ENCODE measurements around the gene TMEM117.
"Not testable (repeated sequence)": the region's sequence is repeated elsewhere in the genome, so short reads cannot be mapped to it uniquely, and the experiment has no call there.

TMEM117 gene

DNA sequence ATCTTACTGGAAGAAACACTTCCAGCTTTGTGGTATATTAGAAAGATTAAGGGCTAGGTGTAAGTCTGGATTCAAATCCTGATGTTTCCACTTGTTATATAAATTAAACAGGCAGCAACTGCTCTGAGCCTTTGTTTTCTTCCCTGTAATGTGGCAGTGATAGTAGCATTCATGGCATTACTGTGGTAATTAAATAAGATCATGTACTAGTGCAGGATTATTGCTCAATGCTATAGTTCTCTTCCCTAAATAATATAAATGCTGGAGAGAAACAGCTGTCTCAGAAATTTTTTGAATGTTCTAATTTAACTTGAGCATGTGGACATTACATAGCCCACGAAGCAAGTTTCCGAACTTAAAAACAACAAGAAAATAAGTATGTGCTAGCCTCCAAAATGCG, 5.4 kb downstream of the TMEM117 start:
- no peak for DNase-seq (ENCODE audit: low read depth)

DNA sequence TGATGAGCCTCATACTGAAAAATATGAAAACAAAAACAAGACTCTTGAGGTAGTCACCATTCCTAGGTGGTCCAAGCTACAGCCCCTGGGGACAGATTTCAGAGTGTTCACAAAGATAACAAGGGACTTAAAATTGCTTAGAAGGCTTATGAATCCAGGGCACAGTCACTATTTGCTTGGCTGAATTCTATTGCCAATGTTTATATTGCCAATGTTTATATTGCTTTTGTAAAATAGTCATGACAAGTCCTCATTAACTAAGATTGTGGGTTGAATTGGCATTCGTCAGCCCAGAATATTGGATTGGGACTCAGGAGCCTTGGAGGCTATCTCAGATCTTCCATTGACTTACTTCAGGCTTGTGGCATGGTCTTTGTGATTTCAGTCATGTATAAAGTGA, 6.4 kb downstream of the TMEM117 start:
- DNase-seq (ENCODE audit: low read depth) = no peak

DNA sequence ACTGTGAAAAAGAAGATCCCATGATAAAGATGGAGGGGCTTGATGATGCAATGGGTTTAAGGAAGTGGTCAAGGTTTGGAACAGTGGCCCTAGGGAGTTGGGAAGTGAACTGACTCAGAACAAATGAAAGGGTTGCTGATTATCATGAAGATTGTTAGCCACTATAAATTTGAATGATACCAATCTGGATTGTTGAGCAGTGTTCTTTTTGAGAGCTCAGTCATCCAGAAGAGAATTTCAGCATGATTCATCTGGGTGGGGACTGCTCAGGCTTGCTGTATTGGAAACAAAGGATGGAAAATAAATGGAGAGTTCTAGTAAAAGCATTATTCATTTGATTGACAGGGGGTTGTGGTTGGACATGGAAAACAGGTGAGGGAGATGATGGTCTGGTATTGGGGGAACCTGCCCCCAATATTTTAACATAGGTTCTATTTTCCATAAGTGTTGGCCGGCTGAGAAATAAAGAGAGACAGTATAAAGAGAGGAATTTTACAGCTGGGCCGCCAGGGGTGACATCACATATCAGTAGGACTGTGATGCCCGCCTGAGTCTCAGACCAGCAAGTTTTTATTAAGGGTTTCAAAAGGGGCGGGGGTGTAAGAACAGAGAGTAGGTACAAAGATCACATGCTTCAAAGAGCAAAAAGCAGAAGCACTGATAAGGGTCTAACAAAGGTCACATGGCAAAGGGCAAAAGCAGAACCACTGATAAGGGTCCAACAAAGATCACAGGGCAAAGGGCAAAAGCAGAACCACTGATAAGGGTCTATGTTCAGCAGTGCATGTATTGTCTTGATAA, 11.7 kb downstream of the TMEM117 start:
- DNase-seq (ENCODE audit: low read depth) = not testable (repeated sequence)

DNA sequence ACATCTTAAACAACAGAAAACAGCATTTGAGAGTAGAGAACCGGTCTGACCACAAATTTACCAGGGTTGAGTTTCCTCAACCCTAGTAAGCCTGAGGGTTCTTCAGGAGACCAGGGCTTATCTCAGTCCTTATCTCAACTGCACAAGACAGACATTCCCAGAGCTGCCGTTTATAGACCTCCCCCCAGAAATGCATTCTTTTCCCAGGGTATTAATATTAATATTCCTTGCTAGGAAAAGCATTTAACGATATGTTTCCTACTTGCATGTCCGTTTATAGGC, 12.3 kb downstream of the TMEM117 start:
- no peak for DNase-seq (ENCODE audit: low read depth)

DNA sequence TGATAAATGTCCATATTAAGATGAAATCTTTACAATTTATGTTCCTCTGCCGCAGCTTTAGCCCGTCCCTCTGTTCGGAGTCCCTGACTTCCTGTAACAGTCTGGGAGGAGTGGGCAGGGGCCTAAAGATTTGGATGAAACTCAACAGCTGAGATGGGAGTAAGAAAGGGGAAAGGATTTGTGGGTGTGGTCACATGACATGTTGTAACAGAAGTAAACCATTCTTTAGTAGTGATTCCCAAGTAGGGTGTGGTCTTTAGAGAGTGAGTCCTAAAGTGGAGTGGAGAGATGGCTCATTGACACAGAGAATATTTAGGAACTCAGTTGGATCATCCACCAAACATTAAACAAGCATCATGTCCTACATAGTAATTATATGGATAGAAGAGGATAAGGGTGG, 12.9 kb downstream of the TMEM117 start:
- DNase-seq (ENCODE audit: low read depth) = no peak

DNA sequence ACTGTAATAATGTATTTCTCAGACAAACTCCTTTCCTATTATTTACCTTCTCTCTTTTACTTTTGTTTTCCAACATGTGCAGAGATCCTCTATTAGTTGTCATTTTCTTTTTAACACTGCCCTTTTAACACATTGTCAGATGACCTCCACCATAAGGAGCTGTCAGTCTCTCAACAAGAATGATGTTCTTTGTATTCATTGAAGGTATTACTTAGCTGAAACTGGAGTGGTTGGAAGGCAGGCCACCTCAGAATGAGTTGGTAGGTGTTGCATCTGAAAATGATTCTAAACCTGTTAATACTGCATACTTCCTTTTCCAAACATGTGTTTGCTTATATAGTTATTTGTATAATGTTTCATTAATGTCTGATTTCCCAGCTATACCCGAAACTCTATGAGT, 16.9 kb downstream of the TMEM117 start:
- no peak for DNase-seq (ENCODE audit: low read depth)

DNA sequence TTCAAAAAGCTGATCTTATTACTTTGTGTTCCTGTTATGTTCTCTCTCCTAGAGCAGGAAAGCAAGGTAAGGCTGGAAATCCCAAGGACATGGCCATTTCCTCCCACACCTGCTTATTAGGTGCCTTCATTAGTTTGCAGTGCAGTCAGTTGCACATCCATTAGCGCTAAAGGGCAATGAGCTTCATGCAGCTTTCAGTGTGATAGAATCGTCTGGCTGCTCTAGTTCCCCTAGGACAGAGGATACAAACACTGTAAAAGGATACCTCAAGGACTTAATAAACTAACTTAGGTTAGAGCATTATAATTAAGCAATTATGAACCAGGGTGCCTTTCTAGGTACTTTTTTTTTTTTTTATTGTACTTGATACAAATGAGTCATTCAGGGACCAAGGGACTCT, 21.1 kb downstream of the TMEM117 start:
- no peak for DNase-seq (ENCODE audit: low read depth)

DNA sequence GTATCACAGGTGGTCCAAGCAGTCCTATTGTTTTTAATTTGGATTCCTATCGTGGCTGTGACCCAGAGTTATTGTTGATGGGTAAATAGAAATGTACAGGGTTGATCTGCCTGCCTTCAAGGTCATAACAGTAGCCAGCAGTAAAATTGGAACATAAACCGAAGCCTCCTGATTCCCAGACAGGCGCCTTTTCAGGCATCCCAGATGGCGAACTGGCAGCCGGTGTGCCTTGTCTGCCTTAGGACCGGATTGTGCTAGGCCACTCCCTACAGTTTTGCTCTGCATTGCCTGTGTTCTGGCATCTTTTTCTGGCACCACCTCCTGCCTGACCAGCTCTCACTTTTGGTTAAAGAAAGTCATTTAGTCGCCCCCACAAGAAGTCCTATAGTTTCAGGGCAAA, 22.2 kb downstream of the TMEM117 start:
- DNase-seq (ENCODE audit: low read depth) = no peak

DNA sequence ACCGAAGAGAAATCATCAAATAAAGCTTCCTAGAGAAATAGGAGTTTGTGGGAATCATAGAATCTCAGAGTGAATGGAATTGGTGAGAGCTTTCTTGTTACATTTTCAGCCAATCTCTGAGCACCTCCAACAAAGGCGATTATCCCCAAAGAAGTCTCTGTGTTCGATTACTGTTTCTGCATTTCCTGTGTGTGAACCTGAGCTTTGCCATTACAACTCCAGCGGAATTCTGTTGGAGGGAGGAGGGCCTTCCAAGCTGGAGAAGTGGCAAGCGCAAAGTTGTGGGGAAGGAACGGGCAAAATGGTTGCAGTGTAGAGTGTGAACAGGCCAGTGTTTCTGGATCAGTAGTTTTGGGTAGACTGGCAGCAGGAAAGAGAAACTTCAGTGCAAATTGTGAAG, 23.1 kb downstream of the TMEM117 start:
- no peak for DNase-seq (ENCODE audit: low read depth)

DNA sequence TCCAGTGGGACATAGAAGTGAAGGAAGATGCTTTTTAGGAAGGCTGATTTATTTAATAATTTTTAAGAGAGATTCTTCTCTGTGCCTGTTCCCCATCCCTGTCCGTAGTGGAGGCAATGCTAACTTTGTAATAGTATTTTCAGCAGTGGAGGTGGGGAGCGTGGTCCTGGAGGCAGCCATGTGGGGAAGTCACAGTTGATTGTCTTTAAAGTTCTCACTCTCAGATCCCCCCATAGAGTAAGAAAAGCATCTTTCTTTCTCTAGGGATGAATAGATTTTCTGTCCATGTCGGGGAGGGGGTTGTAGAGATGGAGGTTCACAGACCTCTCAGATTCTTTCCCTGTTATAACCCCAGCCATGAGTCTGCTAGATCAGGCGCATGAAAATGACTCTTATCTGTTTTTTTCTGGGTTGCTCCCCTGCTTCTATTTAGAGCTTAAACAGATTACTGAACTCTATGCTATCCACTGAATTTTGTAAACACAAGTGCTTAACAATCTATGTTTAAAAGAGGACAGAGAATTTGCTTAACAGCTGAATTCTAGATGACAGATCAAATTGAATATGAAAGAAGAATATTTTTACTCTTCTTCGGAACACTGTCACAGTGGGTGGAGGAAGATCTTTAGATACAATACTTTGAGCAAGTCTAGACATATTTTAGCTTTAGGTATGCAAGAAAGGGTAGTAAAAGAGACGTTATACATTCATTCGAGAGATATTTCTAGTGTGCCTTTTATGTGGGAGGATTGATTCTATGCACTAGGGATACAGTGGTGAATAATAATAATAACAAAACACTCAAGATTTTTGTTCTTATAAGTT, 25.3 kb downstream of the TMEM117 start:
- DNase-seq (ENCODE audit: low read depth) = no peak

DNA sequence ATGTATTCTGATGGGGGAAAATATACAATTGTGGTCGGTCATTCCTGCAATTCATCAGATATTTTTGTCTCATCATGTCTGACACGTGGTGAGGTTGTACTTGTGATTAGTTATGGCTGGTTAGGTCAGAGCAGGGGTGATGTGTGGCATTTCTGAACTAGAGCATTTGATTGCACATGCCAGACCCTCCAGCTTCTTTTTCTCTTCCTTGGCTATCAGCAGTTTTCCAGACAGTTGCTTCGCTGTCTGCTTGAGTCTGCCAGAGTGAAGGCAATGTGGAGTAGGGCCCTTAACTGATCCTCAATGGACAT, 25.9 kb downstream of the TMEM117 start:
- DNase-seq (ENCODE audit: low read depth) = no peak

DNA sequence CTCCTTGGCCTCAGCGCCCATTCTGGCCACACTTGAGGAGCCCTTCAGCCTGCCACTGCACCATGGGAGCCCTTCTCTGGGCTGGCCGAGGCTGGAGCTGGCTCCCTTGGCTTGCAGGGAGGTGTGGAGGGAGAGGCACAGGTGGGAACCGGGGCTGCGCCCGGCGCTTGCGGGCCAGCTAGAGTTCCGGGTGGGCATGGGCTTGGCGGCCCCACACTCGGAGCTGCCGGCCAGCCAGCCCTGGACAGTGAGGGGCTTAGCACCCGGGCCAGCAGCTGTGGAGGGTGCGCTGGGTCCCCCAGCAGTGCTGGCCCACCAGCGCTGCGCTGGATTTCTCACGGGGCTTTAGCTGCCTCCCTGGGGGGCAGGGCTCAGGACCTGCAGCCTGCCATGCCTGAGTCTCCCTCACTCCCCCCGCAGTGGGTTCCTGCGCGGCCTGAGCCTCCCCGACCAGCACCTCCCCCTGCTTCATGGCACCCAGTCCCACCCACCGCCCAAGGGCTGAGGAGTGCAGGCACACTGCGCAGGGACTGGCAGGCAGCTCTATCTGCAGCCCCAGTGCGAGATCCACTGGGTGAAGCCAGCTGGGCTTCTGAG, 28.0 kb downstream of the TMEM117 start:
- no peak for DNase-seq (ENCODE audit: low read depth)

DNA sequence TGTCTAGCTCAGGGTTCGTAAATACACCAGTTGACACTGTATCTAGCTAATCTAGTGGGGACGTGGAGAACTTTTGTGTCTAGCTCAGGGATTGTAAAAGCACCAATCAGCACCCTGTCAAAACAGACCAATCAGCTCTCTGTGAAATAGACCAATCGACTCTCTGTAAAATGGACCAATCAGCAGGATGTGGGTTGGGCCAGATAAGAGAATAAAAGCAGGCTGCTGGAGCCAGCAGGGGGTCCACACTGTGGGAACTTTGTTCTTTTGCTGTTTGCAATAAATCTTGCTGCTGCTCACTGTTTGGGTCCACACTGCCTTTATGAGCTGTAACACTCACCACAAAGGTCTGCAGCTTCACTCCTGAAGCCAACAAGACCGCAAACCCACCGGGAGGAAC, 28.7 kb downstream of the TMEM117 start:
- DNase-seq (ENCODE audit: low read depth) = not testable (repeated sequence)

DNA sequence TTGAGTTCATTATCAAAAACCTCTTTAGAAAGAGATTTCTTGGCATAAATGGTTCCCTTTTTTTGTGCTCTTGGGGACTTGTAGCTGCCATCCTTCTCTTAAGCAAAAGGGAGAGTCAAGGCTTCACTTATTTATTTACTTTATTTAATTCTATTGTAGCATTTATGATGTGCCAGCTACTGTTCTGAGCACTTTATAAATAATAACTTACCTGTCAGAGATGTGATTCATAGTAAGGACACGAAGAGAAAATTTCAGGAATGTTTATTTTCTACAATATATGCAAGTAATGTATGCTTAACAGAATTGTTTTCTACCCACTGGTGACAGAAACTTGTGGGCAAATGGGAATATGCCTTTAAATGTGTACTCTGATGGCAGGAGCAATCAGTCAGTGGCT, 33.3 kb downstream of the TMEM117 start:
- DNase-seq (ENCODE audit: low read depth) = no peak

DNA sequence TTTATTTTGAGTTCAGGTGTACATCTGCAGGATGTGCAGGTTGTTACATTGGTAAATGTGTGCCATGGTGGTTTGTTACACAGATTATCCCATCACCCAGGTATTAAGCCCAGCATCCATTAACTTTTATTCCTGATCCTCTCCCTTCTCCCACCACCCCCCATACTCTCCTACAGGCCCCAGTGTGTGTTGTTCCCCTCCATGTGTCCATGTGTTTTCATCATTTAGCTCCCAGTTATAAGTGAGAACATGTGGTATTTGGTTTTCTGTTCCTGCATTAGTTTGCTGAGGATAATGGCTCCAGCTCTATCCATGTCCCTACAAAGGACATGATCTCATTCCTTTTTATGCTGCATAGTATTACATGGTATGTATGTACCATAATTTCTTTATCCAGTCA, 33.9 kb downstream of the TMEM117 start:
- DNase-seq (ENCODE audit: low read depth) = not testable (repeated sequence)

DNA sequence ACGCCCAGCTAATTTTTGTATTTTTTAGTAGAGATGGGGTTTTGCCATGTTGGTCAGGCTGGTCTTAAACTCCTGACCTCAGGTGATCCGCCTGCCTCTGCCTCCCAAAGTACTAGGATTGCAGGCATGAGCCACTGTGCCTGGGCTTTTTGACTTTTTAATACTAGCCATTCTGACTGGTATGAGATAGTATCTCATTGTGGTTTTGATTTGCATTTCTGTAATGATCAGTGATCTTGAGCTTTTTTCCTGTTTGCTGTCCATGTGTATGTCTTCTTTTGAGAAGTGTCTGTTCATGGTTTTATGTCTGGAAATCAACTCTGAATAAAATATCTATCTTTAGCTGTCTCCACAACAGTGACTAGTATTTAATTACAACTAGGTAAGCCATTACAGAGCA, 35.4 kb downstream of the TMEM117 start:
- DNase-seq (ENCODE audit: low read depth) = not testable (repeated sequence)

DNA sequence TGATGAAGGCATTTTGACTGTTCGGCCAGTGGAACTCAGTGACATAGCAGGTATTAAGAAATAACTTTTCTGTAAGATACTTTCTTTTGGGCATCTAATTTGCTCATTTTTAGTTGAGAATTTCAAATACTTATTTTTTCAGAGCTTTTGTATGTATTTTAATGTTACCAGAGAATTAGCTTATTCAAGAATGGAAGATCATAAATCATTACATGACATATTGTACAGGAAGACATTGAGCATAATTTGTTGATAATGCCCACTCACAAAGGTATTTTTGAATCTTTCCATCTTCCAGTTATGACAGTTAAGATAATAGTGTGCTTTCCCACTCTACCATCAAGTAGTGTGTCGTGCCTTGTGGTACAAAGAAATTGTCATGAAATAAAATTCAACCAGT, 36.5 kb downstream of the TMEM117 start:
- no peak for DNase-seq (ENCODE audit: low read depth)

DNA sequence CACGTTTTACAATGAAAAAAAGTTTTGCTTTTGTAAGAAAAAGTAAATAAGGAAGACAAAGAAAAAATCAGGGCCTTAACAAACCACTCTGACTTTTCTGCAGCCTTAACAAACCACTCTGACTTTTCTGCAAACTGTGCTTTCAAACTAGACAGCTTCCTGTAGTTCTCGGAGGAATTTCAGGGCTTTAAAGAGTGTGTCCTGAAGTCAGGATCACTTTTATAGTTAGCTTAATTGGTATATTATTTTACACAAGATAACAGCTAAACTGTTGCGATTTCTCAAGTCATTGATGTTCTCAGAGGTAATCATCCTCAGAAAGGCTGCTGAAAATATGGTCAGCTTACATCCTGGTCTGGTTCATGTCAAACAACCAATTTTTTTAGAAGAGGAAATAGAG, 42.2 kb downstream of the TMEM117 start:
- no peak for DNase-seq (ENCODE audit: low read depth)

DNA sequence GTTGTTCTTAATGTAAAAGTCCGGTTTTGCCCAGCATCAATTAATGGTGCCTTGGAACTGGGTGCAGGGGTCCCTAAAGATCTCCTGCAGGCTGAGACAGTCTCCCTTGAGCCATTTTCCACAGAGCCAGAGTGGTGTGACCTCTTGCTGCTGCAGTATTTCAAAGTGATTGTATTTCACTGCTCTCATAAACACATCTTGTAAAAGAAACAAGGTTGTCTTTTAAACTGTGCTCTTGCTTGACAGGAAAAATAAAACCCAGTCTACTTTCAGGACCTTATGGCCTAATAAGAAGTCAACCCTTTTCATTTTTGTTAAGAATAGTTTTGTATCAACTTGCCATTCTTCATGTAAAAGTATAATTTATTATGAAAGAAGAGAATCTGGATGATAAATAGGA, 44.7 kb downstream of the TMEM117 start:
- no peak for DNase-seq (ENCODE audit: low read depth)

DNA sequence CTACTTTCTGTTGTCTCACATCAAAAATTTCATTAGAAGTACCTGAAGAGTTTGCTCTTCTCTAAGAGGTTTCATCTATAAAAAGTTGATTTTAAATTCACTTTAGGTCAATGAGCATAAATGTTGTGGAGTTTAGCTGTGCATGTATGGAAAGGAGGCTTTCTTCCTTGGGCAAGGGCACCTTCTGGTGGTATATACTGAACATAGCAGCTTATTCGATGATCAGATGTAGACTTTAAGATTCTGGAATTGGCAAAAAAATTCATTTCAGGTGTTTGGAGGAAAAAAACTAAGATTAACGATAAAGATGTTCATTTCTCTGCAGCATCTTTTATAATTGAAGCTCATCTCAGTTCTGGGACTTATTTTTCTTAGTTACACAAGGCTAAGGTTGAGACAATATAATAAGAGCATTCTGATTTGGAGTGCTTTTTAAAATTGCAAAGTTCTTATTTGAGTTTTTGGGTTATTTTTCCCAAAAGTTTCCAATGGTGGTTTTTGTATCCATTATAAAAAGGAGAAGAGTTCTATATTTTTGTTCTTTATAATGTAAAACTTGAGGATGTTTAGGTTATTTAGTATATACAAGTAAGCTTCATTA, 46.8 kb downstream of the TMEM117 start:
- no peak for DNase-seq (ENCODE audit: low read depth)

DNA sequence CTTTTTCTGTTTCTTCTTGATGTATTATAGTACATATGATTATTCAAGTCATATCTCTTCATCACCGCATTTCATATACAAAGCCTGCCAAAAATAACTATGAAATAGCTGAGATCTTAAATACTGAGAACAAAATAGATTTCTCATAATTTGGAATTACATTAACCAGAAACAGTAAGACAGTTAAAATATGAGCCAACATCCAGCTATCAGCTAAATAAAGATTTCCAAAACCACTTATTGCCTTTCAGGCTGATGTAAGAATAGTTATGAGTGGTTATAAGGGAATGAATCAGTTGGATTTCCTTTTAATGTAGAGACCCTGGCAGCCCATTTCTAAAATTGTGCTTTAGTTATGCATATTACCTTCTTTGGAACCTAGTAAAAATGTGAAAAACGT, 47.4 kb downstream of the TMEM117 start:
- no peak for DNase-seq (ENCODE audit: low read depth)

DNA sequence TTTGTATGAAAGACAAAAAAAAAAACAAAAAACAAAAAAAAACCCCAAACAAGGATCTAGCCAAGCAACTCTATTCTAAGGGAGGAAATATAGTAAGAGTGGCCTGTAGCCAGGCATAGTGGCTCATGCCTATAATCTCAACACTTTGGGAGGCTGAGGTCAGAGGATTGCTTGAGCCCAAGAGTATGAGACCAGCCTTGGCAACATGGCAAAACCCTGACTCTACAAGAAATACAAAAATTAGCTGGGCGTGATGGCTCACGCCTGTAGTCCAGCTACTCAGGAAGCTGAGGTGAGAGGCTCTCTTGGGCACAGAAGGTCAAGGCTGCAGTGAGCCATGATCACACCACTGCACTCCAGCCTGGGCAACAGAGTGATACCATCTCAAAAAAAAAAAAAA, 47.9 kb downstream of the TMEM117 start:
- no peak for DNase-seq (ENCODE audit: low read depth)
